GM19043 (cell line): ENCODE results near the gene EEF2KMT.
"Not testable (repeated sequence)": the region's sequence is repeated elsewhere in the genome, so short reads cannot be mapped to it uniquely, and the experiment has no call there.

Experiments used
- ATAC-seq: cut with Tn5 transposase; IDR thresholded peaks from one replicate; pipeline ENCODE4 v1.9.1; 2021; ENCODE audit warnings: low read depth; ENCODE audit not compliant: unreplicated experiment

The EEF2KMT gene

DNA sequence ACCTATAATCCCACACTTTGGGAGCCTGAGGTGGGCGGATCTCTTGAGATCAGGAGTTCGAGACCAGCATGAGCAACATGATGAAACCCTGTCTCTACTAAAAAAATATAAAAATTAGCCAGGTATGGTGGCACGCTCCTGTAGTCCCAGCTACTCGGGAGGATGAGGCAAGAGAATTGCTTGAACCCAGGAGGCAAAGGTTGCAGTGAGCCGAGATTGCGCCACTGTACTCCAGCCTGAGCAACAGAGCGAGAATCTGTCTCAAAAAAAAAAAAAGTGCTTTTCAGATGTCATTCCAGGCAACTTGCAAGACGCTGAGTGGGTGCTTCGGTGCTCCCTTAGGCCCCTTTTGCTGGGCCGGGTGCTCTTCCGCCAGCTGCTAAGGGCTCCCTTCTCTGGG lies 53.0 kb downstream of the EEF2KMT start:
- ATAC-seq: not testable (repeated sequence)

DNA sequence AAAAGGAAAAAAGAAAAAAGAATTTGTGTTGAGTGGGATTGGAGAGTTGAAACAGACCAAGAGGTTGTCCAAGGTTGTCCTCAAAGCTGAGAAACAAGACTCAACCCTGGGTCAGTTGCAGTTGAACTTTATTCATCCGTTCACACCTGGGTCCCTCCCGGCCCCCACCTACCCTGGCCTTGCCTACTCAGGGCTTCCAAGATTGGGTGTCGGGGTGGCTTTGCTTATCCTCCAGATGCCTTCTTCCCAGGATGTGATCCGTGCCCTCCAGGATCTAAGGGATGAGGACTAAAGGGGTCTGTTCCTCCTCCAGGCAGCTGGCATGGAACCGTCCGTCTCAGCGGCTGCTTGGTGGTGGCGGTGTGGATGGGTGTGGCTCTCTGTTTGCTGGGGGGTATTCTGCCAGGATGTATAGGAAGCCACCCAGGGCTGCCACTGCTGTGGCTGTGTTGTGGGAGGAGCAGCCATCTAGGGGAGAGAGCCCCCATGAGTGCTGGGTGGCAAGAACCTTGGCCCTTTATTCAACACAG lies 53.5 kb downstream of the EEF2KMT start:
- no peak for ATAC-seq

DNA sequence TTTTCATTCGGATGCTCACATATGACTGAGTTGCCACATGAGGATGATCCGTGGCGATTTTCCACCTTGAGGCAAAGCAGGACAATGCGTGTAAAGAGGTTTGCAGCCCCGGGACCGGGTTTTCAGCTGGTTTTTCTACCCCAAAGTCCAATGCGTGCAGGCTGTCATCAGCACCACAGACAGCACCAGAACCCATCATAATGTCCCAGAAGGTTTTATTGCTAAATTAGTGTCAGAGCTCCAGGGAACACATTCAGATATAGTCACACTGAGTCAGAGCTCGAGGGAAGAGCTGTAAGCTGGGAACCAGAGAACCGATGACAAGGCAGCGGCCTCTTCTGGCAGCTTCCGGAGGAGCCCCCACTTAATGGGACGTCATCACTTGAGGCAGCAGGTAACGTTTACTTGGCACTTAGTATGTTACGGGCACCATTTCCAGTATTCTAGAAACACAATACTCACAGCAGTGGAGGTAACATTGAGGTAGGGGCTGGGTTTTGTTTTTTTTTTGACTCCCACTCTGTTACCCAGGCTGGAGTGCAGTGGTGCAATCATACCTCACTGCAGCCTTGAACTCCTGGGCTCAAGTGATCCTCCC lies 54.9 kb downstream of the EEF2KMT start:
- no peak for ATAC-seq

DNA sequence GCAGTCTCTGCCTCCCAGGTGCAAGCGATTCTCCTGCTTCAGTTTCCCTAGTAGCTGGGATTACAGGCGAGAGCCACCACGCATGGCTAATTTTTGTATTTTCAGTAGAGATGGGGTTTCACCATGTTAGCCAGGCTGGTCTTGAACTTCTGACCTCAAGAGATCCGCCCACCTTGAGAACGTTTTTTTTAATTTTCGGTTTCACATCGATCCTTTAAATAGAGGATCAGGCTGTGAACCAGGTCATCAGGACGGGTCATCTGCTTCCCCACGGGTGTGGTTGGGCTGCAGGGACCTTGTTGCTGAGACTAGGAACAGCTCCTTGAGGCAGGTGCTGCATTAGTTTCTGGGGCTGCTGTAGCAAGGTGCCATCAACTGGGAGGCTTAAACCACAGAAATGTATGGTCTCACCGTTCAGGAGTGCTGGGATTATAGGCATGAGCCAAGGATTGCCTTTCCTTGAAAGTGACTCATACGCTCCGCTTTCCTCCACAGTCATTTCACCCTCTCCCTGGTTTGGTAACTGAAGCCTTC lies 55.9 kb downstream of the EEF2KMT start:
- ATAC-seq: peak; percentile 70

- ATAC-seq: no peak
These were observed 57.1 kb downstream of the EEF2KMT start for GRCh38 chr16:5040451-5040850.

DNA sequence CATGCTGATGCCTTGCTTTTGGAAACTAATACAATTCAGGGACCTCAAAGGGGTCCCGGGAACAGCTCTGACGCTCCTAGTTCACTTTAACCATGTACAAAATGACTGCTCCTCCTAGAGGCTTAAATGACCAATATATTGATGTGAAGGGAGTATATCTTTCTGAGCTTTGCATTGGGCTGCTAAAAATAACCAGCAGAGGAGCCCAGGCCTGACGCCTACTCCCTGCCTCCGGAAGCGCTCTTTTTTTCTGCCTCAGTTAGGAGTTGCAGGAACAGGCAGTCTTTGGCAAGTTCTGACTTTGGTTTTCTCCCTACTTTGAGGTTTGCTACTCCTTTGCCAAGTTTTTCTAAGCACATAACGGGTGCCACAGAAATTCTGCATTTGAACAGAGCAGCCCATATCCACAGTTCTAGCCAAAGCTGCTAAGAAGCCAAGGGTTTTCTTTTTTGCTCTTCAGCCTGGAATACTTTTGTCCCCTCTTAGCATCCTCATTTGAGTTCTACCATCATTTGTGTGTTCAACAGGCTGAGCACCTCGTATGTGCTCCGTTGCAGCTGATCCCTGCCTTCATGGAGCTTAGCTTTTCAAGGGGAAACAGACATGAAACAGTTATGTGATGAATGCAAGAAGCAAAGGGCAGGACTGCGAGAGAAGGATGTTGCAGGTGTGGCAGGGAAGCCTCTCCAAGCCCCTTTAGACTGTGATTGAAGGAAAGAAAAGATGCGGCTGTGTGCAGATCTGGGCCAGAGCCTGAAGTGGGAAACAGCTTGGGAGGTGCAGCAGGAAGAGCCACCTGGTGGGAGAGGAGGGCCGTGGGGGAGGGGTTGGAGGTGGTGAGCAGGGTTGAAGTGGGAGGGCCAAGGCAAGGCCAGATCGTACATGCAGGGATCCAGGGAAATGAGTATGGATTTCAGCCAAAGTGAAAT lies 61.1 kb downstream of the EEF2KMT start:
- ATAC-seq: no peak

DNA sequence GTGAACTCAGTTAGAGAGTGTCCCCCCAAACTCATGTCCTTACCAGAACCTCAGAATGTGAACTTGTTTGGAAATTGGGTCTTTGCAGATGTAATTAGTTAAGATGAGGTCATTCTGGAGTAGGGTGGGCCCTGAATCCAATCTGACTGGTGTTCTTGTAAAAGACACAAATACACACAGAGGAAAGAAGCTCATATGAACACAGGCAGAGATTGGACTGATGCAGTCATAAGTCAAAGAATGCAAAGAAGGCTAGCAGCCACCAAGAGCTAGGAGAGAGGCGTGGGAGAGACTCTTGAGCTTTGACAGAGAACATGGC lies 61.7 kb downstream of the EEF2KMT start:
- ATAC-seq: no peak
